NCI-H1092 (cell line): ENCODE data around the gene ZNF263.
A peak's percentile ranks its signal among the peaks of the same experiment; 100 is the strongest.
"Not testable (repeated sequence)": the region's sequence is repeated elsewhere in the genome, so short reads cannot be mapped to it uniquely, and the experiment has no call there.

Source experiments
- DNase-seq: peaks from one replicate; lab custom pipeline; 2025; lab: John Stamatoyannopoulos, UW

ZNF263 gene

DNA sequence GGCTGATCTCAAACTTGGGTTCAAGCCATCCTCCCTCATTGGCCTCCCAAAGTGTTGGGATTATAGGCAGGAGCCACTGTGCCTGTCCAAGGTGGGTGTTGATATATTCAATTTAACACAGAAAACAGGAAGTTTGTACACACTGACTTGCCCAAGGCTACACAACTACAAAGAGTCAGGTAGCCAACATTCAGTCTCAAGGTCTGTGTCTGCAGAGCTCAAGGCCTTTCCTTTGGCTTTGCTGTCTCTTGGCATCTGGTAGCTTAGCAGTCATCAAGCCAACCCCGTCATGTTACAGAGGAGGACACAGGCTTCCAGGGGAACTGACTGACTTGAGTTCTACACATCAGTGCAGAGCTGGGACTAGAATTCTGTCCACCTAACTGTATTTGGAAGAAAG is 15.0 kb upstream of the ZNF263 start:
- DNase-seq: no peak

GRCh38 chr16:3270718-3271117 is 12.6 kb upstream of the ZNF263 start:
- not testable (repeated sequence) for DNase-seq

DNA sequence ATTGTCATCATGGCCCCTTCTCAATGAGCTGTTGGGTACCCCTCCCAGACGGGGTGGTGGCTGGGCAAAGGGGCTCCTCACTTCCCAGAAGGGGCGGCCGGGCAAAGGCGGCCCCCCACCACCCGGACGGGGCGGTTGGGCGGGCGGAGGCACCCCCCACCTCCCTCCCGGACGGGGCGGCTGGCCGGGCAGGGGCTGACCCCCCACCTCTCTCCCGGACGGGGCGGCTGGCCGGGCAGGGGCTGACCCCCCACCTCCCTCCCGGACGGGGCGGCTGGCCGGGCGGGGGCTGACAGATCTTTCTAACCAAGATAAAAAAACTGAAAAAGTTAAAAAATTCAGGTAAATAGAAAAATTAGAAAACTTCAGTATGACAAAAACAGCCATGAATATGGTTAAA is 12.0 kb upstream of the ZNF263 start:
- not testable (repeated sequence) for DNase-seq

DNA sequence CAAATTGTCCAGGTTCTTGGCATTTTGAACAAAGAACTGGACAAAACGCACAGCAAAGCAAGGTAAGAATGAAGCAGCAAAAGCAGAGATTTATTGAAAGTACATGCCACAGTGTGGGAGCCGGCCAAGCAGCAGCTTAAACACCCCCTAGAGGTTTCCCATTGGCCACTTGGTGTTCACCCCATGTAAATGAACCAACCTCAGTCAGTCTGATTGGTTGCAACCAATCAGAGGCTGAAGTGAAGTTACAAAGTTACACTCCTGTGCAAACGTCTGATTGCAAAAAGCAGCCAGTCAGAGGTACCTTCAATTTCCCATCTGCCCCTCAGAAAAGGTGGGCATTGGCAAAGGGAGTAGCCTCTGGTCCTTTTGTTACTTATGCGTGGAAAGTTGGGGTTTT is 8.8 kb upstream of the ZNF263 start:
- DNase-seq: no peak

DNA sequence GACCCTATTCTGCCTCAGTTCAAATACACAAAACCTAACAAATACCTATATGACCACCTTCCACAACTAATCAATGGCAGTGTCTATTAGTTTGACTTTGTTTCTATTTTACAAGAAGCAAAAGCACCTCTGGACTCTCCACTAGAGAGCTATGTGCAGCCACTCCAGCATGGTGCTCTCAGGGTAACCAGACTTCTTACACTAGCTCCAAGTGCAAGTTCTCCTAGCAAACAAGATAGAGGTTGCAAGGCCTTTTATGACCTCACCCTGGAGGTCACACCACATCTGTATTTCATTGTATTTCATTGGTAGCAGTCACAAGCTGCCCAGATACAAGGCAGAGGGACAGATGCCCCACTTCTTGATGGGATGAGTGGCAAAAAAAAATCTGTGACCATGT is 8.3 kb upstream of the ZNF263 start:
- DNase-seq: no peak

- DNase-seq: no peak
Measured at GRCh38 chr16:3276679-3277078, 6.6 kb upstream of the ZNF263 start.

GRCh38 chr16:3281222-3281820 is 2.0 kb upstream of the ZNF263 start:
- DNase-seq: no peak

- DNase-seq: peak; percentile 65
Measured at GRCh38 chr16:3282103-3282729, 1.1 kb upstream of the ZNF263 start.

DNA sequence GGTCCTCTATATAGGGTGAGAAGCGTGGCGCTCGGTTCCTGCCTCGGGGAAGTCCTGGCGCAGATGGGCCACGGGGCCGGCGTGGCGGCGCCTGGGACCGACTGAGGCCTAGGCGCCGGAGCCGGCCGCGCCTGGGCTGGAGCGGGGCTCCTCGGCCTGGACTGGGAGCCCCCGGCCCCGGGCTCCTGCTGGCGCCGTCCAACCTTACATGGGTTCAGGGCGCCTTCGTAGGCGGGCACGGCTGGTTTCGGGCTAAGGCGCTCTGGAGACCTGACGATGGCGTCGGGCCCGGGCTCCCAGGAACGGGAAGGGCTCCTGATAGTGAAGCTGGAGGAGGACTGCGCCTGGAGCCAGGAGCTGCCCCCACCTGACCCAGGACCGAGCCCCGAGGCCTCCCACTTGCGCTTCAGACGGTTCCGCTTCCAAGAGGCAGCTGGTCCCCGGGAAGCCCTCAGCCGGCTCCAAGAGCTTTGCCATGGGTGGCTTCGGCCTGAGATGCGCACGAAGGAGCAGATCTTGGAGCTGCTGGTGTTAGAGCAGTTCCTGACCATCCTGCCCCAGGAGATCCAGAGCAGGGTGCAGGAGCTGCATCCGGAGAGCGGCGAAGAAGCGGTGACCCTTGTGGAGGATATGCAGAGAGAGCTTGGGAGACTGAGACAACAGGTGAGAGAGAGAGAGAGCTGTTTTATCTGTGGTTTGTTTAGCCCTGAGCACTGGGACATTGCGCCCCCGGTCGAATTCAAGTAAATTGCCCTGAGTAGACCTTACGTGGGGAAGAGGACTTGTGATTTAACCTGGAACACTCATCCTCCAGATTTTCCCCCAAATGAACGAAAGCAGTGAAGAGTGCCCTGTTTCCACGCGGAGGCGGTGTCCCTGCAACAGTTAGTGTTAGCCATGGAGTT is 504 bp downstream of the ZNF263 start:
- no peak for DNase-seq

DNA sequence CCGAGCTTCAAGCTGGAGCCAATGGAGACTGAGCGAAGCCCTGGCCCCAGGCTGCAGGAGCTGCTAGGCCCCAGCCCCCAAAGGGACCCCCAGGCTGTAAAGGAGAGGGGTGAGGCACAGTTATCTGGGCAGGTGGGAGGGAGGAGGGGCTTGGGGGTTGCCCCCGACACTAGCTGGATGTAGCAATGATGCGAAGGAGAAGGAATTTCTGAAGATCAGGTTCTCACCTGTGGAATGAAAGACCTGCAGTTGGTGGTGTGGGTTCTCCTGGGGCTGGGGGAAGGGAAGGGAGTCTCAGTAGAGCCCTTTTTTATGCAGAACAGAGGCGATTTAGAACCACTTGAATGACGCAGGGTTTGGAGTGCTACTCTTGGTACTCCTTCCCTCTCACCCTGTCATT is 1.8 kb downstream of the ZNF263 start:
- DNase-seq: no peak

GRCh38 chr16:3289998-3290673 is 6.8 kb downstream of the ZNF263 start:
- no peak for DNase-seq

DNA sequence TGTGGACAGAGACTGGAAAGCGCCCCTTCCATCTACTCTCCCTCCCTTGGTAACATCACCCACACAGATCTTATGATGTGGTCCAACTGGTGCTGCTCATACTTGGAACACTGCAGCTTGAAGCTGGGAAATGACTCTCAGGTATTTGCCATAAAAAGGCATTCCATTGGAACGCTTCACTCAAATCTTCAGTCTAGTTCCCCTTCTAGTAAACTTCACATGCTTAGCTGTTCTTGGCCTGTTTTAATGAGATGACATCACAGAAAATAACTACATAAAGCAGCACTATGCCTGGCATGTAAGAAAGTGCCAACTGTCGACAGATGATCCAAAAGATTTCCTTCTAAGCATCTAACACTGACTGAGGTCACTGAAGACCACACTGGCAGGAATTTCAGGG is 9.3 kb downstream of the ZNF263 start:
- no peak for DNase-seq

DNA sequence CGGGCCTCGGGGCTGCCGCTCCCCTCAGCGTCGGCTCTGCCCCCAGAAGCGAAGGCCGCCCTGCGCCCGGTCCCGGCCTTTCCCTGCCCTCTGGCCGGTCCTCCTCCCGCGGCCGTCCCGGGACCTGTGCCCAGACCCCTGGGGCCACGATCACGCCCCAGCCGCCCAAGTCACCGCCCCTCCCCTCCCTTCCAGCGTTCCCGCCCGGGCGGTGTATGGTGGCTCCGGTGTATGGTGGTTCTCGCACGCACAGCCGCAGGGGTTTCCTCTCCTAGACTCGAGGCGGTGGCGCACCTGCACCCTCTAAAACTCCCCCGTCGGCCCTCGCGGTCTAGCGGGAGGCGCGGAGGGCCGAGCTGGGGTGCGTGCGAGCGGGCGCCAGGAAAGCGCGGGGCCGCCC is 11.9 kb downstream of the ZNF263 start:
- DNase-seq: no peak

- no peak for DNase-seq
Measured at GRCh38 chr16:3295783-3296182, 12.5 kb downstream of the ZNF263 start.

DNA sequence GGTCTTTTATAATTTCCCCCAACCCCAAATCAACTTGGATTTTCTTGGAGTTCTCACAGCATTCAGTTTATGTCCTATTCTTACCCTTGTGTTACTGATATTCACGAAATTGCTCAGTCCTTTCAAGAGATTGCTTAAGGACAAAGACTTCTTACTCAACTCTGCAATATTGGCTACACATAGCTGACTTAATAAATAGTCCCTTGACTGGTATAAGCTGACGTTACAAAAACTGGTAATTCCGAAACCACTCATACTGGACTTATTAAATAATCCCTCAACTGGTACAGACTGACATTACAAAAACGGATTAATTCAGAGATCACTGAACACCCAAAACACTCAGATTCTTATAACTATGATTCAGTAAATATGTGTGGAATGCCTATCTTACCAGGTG is 21.1 kb downstream of the ZNF263 start:
- no peak for DNase-seq

DNA sequence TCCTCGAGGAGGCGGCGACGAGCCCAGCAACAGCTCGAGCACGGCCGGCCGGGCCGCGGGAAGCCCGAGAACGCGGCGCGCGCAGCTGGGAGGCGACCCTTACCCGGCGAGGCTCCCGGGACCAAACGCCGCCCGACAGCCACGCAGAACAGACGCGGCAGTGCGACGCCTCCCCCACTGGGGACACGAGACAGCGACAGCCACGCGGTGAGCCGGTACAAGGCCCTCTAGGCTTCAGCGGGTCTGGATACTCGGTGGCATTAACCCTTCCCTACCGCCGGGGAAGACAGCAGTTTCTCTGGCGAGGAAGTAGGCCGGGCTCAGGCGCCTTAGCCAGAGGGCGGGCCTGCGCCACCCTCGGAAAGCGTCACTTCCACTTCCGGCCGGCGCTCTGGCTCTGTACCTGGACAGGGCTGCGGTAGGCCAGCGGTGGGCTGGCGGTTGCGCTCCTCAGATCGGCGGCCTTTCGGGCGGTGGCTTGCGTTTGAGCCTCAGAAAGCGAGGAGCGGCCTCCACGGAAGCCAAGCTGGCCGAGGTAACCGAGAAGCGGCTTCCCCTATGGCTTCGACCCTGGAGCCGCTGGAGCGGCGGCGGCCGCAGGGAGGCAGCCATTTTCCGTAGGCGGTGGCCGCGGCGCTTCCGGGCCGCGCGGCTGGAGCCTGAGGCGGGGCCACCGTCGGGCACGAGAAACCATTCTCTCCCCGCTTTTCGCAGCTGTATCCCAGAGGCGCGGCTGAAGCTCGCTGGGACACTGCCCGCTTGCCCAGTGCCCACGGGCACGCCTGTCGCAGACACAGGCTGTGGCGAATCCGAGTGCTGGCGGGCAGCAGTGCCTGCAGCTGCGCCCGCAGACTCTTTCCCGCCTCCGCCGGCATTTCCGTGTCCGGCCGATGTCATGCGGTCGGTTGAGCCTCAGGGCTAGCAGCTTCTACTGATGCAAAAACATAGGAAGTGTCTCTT is 22.1 kb downstream of the ZNF263 start, which contains the start of the genes TIGD7 and ZNF75A:
TSS of gene TIGD7 (minus strand) at position 322 of the 960 bp plus-strand sequence. CDS start 4,816 bp downstream, outside the sequence.
TSS of gene ZNF75A (plus strand) at position 389 of the 960 bp plus-strand sequence. CDS start 2,932 bp downstream, outside the sequence.
- peak; percentile 79 for DNase-seq

GRCh38 chr16:3306078-3306477 is 22.8 kb downstream of the ZNF263 start:
- no peak for DNase-seq

DNA sequence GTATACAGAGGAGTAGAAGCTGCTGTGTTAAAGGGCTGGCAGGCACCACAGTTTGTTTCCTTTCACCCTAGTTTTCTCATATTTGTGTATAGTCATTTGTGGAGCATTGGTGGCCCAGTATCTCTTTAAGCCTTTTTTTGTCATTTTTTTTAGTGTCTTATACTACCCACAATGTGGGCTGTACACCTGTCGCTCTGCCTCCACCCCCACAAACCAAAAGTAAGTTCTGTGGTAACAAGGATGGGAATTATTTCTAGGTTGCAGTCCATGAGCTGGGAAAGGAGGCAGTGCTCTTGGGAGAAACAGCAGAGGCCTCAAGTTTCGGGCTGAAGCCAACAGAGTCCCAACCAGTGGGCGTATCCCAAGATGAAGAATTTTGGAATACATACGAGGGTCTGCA is 28.2 kb downstream of the ZNF263 start:
- DNase-seq: no peak

DNA sequence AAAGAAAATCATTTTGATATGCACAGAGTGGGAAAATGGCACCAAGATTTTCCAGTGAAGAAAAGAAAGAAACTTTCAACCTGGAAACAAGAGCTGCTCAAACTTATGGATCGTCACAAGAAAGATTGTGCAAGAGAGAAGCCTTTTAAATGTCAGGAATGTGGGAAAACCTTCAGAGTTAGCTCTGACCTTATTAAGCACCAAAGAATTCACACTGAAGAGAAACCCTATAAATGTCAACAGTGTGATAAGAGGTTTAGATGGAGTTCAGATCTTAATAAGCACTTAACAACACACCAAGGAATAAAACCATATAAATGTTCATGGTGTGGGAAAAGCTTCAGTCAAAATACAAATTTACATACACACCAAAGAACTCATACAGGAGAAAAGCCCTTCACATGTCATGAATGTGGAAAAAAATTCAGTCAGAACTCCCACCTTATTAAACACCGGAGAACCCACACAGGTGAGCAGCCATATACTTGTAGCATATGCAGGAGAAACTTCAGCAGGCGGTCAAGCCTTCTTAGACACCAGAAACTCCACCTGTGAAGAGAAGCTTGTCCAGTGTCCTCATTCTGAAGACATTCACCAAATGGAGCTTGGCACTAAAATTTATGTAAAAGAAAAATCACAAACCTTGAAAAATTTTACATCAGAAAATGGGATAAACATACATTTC is 34.2 kb downstream of the ZNF263 start:
- DNase-seq: no peak

- no peak for DNase-seq
Measured at GRCh38 chr16:3321816-3322215, 38.5 kb downstream of the ZNF263 start.
